Measurements from ENCODE around the gene CCDC174. TPM values are rescaled to one million over a fixed set of nuclear protein-coding genes. Genes with fewer than 3 reads are reported as not detected.
A peak's percentile ranks its signal among the peaks of the same experiment; 100 is the strongest.

The CCDC174 gene
- total RNA-seq, 1 donor from 2014 or later: 22.9 TPM

- TF ChIP-seq CTCF (IDR thresholded peaks at IDR 0.05; ENCODE audit: unreplicated experiment): no peak
- Mint-ChIP-seq H3K27ac (ENCODE audit: unreplicated experiment) (no peak overlapping the region), H3K27me3 (ENCODE audit: unreplicated experiment) (peaks cover 4% of the 10 kb centered on the region), H3K9me3 (ENCODE audit: unreplicated experiment) (no peaks in the 10 kb centered on the region), H3K4me3 (ENCODE audit: unreplicated experiment) (no peak overlapping the region), H3K36me3 (ENCODE audit: low read depth, unreplicated experiment) (no peaks in the 10 kb centered on the region), H3K4me1 (ENCODE audit: unreplicated experiment) (peaks cover 35% of the 10 kb centered on the region)
- no peak for DNase-seq (ENCODE audit: low spot score)
These were observed 20.5 kb upstream of the CCDC174 start for GRCh38 chr3:14631101-14631497.

GRCh38 chr3:14631687-14632441 is 19.7 kb upstream of the CCDC174 start:
- H3K4me3 Mint-ChIP-seq (ENCODE audit: unreplicated experiment): no peak overlapping the region
- H3K4me1 Mint-ChIP-seq (ENCODE audit: unreplicated experiment): peaks cover 35% of the 10 kb centered on the region
- TF ChIP-seq CTCF (IDR thresholded peaks at IDR 0.05; ENCODE audit: unreplicated experiment): no peak
- H3K27me3 Mint-ChIP-seq (ENCODE audit: unreplicated experiment): peaks cover 4% of the 10 kb centered on the region
- H3K9me3 Mint-ChIP-seq (ENCODE audit: unreplicated experiment): no peaks in the 10 kb centered on the region
- no peak overlapping the region for H3K27ac Mint-ChIP-seq (ENCODE audit: unreplicated experiment)
- H3K36me3 Mint-ChIP-seq (ENCODE audit: low read depth, unreplicated experiment): no peaks in the 10 kb centered on the region
- no peak for DNase-seq (ENCODE audit: low spot score)

- no peak overlapping the region for H3K4me3 Mint-ChIP-seq (ENCODE audit: unreplicated experiment)
- H3K4me1 Mint-ChIP-seq (ENCODE audit: unreplicated experiment): peaks cover 28% of the 10 kb centered on the region
- H3K27ac Mint-ChIP-seq (ENCODE audit: unreplicated experiment): no peak overlapping the region
- TF ChIP-seq CTCF (IDR thresholded peaks at IDR 0.05; ENCODE audit: unreplicated experiment): no peak
- peaks cover 4% of the 10 kb centered on the region for H3K27me3 Mint-ChIP-seq (ENCODE audit: unreplicated experiment)
- no peak for DNase-seq (ENCODE audit: low spot score)
- no peaks in the 10 kb centered on the region for H3K36me3 Mint-ChIP-seq (ENCODE audit: low read depth, unreplicated experiment)
- H3K9me3 Mint-ChIP-seq (ENCODE audit: unreplicated experiment): no peaks in the 10 kb centered on the region
These were observed 19.1 kb upstream of the CCDC174 start for GRCh38 chr3:14632442-14632930.

- H3K27ac Mint-ChIP-seq (ENCODE audit: unreplicated experiment): no peak overlapping the region
- peaks cover 28% of the 10 kb centered on the region for H3K4me1 Mint-ChIP-seq (ENCODE audit: unreplicated experiment)
- no peak for TF ChIP-seq CTCF (IDR thresholded peaks at IDR 0.05; ENCODE audit: unreplicated experiment)
- no peak overlapping the region for H3K4me3 Mint-ChIP-seq (ENCODE audit: unreplicated experiment)
- H3K9me3 Mint-ChIP-seq (ENCODE audit: unreplicated experiment): no peaks in the 10 kb centered on the region
- H3K36me3 Mint-ChIP-seq (ENCODE audit: low read depth, unreplicated experiment): no peaks in the 10 kb centered on the region
- DNase-seq (ENCODE audit: low spot score): no peak
- H3K27me3 Mint-ChIP-seq (ENCODE audit: unreplicated experiment): peaks cover 4% of the 10 kb centered on the region
These were observed 18.1 kb upstream of the CCDC174 start for GRCh38 chr3:14633417-14633816.

GRCh38 chr3:14633819-14634424 is 17.6 kb upstream of the CCDC174 start:
- Mint-ChIP-seq H3K27me3 (ENCODE audit: unreplicated experiment) (peaks cover 4% of the 10 kb centered on the region), H3K27ac (ENCODE audit: unreplicated experiment) (peak overlapping the region; percentile 5), H3K4me3 (ENCODE audit: unreplicated experiment) (no peak overlapping the region), H3K9me3 (ENCODE audit: unreplicated experiment) (no peaks in the 10 kb centered on the region), H3K4me1 (ENCODE audit: unreplicated experiment) (peaks cover 28% of the 10 kb centered on the region), H3K36me3 (ENCODE audit: low read depth, unreplicated experiment) (no peaks in the 10 kb centered on the region)
- peak; percentile 54 for DNase-seq (ENCODE audit: low spot score)
- peak; percentile 77 for TF ChIP-seq CTCF (IDR thresholded peaks at IDR 0.05; ENCODE audit: unreplicated experiment)
